ENCODE measurements around the gene PRKN.

PRKN gene

DNA sequence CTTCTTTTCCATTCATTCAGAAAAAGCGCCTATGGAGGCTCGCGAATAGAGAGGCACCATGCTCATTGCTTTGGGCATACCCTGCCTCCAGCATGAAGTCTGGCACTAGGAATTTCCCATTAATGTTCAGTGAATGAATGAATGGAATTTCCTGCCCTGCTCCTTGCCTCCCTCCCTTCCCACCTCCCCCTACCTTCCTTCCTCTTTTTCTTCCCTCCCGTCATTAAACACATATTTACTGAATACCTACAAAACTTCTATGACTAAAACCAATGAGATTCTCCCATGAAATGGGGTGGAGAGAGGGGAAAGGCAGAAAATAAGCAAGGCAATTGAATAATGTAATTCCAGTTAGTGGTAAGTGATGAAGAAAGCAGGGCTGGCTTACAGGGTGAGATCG lies 1239.9 kb downstream of the PRKN start:
- Histone ChIP-seq H3K9me3 (ENCODE audit: insufficient read depth, low read depth, low read length) (no peaks in the 10 kb centered on the region), H3K9ac (ENCODE audit: low read depth, low read length) (no peak overlapping the region), H3K4me1 (ENCODE audit: insufficient read depth, low read length) (peaks cover 7% of the 10 kb centered on the region; the same call in 1 of the 2 replicates), H3K36me3 (ENCODE audit: insufficient read depth, low read depth, low read length) (no peaks in the 10 kb centered on the region), H3K27ac (ENCODE audit: low read length) (no peak overlapping the region), H3K4me3 (ENCODE audit: low read length) (no peak overlapping the region), H3K27me3 (ENCODE audit: insufficient read depth, low read length) (no peaks in the 10 kb centered on the region)

DNA sequence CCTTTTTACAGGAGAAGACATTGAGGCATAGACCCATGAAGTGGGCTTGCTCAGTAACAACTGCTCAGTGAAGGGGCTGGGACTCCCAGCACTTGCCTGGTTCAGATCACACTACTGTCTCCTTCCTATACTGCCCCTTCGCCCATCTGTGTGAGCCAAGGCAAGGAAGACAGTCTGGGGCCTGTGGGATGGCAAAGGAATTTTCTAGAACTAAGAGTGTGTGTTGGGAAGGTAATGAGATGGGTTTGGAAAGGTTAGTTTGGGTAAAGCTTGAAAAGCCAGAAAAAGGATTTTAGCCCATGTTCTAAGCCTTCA lies 1240.4 kb downstream of the PRKN start:
- H3K9ac ChIP-seq (ENCODE audit: low read depth, low read length), result no peak overlapping the region
- no peak overlapping the region for H3K27ac ChIP-seq (ENCODE audit: low read length)
- no peaks in the 10 kb centered on the region for H3K27me3 ChIP-seq (ENCODE audit: insufficient read depth, low read length)
- no peak overlapping the region for H3K4me3 ChIP-seq (ENCODE audit: low read length)
- H3K36me3 ChIP-seq (ENCODE audit: insufficient read depth, low read depth, low read length), result no peaks in the 10 kb centered on the region
- no peaks in the 10 kb centered on the region for H3K9me3 ChIP-seq (ENCODE audit: insufficient read depth, low read depth, low read length)
- H3K4me1 ChIP-seq (ENCODE audit: insufficient read depth, low read length), result peaks cover 9% of the 10 kb centered on the region; the same call in 1 of the 2 replicates

DNA sequence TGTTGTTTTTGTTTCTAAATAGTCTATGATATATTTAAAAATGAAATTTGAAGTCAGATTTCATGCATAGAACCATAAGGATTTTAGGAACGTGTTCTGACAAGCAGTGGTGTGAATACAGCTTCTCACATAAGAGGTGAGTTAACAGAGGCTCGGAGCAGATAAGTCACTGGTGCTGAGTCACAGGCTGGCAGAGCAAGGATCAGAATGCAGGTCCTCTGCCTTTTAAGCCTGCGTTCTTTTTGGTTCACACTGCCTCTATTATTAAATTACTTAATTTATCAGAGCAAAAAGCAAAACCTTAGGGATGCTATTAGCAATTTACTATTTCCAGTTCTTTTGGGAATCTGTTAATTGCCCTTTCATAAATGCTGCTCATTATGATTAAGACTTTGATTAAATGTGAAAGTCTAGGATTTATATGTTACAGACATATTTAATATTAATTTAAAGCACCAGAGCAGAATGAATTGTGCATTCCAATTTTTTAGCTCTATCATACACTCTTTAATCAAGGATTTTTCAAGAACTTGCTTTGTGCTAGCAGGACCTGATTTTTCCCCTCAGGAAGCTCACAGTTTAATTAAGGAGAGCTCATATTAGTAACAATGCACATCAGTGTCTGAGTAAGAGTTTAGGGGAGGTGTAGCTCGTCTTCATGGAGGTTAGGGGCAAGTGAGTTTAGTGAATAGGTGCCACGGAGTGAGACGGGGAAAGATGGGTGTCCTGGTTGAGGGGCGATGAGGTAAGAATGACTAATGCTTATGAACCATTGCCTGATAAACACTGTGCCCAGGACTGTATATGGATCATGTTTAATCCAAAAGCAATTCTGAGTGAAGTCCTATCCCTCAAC lies 1241.0 kb downstream of the PRKN start:
- no peaks in the 10 kb centered on the region for H3K36me3 ChIP-seq (ENCODE audit: insufficient read depth, low read depth, low read length)
- no peak overlapping the region for H3K27ac ChIP-seq (ENCODE audit: low read length)
- no peaks in the 10 kb centered on the region for H3K27me3 ChIP-seq (ENCODE audit: insufficient read depth, low read length)
- H3K9ac ChIP-seq (ENCODE audit: low read depth, low read length), result no peak overlapping the region
- peaks cover 9% of the 10 kb centered on the region; the same call in 1 of the 2 replicates for H3K4me1 ChIP-seq (ENCODE audit: insufficient read depth, low read length)
- no peak overlapping the region for H3K4me3 ChIP-seq (ENCODE audit: low read length)
- no peaks in the 10 kb centered on the region for H3K9me3 ChIP-seq (ENCODE audit: insufficient read depth, low read depth, low read length)

DNA sequence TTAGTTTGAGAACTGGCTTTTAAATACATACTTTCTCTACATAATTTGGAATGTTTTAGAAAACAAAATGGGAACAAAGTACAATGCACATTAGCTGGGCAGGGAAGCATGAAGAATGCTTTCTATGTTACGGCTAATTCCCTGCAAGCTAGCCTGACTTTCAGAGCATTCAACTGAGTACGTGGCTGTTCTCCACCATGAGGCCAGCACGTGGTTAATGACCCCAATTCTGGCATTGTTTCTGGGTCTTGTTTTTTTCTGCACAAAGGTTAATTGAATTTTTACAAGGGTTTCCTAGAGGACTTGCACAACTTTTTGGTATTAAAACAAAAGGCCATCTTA lies 1245.1 kb downstream of the PRKN start:
- Histone ChIP-seq H3K36me3 (ENCODE audit: insufficient read depth, low read depth, low read length) (no peaks in the 10 kb centered on the region), H3K9me3 (ENCODE audit: insufficient read depth, low read depth, low read length) (no peaks in the 10 kb centered on the region), H3K4me3 (ENCODE audit: low read length) (no peak overlapping the region), H3K4me1 (ENCODE audit: insufficient read depth, low read length) (peaks cover 9% of the 10 kb centered on the region; the same call in 1 of the 2 replicates), H3K9ac (ENCODE audit: low read depth, low read length) (no peak overlapping the region), H3K27me3 (ENCODE audit: insufficient read depth, low read length) (no peaks in the 10 kb centered on the region), H3K27ac (ENCODE audit: low read length) (no peak overlapping the region)

DNA sequence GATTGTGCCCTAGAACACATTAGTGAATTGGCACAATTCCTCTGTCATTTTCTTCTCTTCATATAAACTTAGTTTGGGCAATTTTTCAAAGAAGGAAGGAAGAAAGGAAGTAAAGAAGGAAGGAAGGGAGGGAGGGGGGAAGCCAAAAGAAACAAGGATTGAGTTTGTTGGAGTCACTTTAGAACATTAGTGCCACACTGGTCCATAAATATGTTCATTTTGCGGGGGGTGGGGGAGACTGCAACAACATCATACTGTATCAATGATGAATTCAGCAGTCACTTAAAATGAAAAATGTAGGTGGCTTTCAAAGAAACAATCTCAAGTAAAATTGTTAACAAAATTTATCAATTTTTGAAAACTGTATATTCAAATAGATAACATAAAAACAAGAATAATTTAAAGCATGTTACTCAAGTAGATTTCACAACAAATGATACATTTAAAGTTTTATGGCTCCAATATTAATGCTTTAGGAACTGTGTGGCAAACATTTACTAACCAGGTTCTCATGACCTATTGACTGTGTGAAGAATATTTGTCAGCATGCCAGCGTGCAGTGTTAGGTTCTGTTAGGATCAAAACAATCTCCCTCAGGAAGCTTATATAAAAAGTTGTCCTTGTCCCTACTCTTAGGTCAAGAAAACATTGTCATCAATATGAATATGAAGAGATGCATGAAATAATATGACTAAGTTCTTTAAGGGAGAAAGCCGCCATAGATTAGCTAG lies 1245.6 kb downstream of the PRKN start:
- no peak overlapping the region for H3K27ac ChIP-seq (ENCODE audit: low read length)
- H3K27me3 ChIP-seq (ENCODE audit: insufficient read depth, low read length), result no peaks in the 10 kb centered on the region
- H3K4me1 ChIP-seq (ENCODE audit: insufficient read depth, low read length), result peaks cover 9% of the 10 kb centered on the region; the same call in 1 of the 2 replicates
- no peak overlapping the region for H3K9ac ChIP-seq (ENCODE audit: low read depth, low read length)
- no peaks in the 10 kb centered on the region for H3K36me3 ChIP-seq (ENCODE audit: insufficient read depth, low read depth, low read length)
- no peaks in the 10 kb centered on the region for H3K9me3 ChIP-seq (ENCODE audit: insufficient read depth, low read depth, low read length)
- H3K4me3 ChIP-seq (ENCODE audit: low read length), result no peak overlapping the region

DNA sequence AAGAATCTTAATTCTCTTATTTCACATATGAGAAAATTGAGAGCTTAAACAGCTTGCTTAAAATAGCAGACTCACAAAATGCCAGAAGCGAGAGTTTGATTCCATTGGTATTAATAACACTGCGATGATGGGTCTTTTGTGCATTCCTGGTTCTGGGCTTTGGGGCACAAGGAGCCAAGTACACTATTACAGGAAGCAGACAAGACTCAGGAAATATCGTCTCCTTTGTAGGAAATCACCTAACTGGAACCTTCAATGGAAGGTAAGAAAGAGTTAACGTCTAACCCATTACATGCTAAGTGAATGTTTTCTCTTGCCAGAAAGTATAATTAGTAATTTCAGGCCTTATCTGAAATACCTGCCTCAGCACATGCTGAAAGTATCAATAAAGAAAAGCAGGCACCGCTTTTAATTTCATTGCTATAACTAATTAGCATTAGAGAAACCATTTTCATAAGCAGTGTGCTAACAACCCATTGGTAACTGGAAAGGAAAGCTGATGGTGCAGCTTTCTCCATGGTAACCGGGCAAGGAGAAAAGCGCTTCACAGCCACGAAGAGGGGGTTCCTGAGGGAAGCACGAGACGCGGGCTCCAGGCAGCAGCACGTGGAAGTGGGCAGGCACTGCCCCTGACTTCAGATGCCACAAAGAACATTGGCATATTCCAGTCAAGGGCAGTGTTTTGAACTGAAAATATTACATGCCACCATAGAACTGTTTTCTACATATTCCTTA lies 1247.0 kb downstream of the PRKN start:
- no peak overlapping the region for H3K27ac ChIP-seq (ENCODE audit: low read length)
- no peak overlapping the region for H3K9ac ChIP-seq (ENCODE audit: low read depth, low read length)
- H3K4me3 ChIP-seq (ENCODE audit: low read length), result no peak overlapping the region
- H3K4me1 ChIP-seq (ENCODE audit: insufficient read depth, low read length), result peaks cover 9% of the 10 kb centered on the region; the same call in 1 of the 2 replicates
- no peaks in the 10 kb centered on the region for H3K9me3 ChIP-seq (ENCODE audit: insufficient read depth, low read depth, low read length)
- no peaks in the 10 kb centered on the region for H3K27me3 ChIP-seq (ENCODE audit: insufficient read depth, low read length)
- no peaks in the 10 kb centered on the region for H3K36me3 ChIP-seq (ENCODE audit: insufficient read depth, low read depth, low read length)

DNA sequence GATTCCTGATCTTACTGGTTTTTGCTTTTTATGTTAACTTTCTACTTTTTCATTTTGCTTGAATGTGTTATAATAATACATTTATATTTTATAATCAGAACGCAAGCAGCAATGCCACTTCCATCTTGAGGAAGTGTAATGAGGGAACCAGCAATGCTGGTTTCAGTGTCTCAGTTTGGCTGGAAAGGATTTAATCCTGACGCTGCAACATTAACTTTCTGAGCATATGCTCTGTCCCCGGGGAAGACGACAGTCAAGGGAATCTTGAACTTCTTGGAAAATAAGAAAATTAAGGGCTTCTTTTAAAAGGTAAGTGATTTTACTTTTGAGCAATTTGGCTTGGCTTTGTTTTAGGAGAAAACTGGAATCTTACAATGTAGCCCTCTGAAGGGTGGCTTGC lies 1248.2 kb downstream of the PRKN start:
- Histone ChIP-seq H3K27ac (ENCODE audit: low read length) (no peak overlapping the region), H3K9ac (ENCODE audit: low read depth, low read length) (no peak overlapping the region), H3K4me1 (ENCODE audit: insufficient read depth, low read length) (peaks cover 9% of the 10 kb centered on the region; the same call in 1 of the 2 replicates), H3K4me3 (ENCODE audit: low read length) (no peak overlapping the region), H3K9me3 (ENCODE audit: insufficient read depth, low read depth, low read length) (no peaks in the 10 kb centered on the region), H3K36me3 (ENCODE audit: insufficient read depth, low read depth, low read length) (no peaks in the 10 kb centered on the region), H3K27me3 (ENCODE audit: insufficient read depth, low read length) (no peaks in the 10 kb centered on the region)

DNA sequence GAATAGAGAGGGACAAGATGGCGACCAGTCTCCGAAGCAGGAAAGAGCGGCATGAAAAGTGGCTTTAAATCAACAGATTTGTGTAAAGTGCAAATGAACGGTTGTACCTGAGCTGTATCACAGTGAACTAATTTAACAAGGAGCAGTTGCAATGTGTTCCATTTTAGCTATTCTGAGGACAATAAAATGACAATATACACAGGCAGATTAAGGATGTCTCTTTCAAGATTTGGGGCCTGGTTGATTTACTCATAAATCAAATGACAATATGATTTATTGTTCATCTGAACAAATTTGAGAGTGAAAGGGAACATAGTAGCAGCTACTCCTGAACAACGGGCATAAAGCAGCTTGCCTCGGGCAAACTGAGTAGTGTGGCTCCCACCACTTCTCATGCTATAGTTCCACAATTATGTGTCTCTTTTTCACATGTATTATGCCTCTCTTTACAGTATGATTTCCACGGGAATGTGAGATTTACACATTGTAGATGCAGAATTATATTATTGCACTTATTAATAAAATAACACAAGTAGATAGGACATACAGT lies 1249.6 kb downstream of the PRKN start:
- H3K27me3 ChIP-seq (ENCODE audit: insufficient read depth, low read length), result no peaks in the 10 kb centered on the region
- no peaks in the 10 kb centered on the region for H3K9me3 ChIP-seq (ENCODE audit: insufficient read depth, low read depth, low read length)
- peaks cover 4% of the 10 kb centered on the region; the same call in 1 of the 2 replicates for H3K4me1 ChIP-seq (ENCODE audit: insufficient read depth, low read length)
- H3K9ac ChIP-seq (ENCODE audit: low read depth, low read length), result no peak overlapping the region
- no peak overlapping the region for H3K4me3 ChIP-seq (ENCODE audit: low read length)
- H3K27ac ChIP-seq (ENCODE audit: low read length), result no peak overlapping the region
- no peaks in the 10 kb centered on the region for H3K36me3 ChIP-seq (ENCODE audit: insufficient read depth, low read depth, low read length)

DNA sequence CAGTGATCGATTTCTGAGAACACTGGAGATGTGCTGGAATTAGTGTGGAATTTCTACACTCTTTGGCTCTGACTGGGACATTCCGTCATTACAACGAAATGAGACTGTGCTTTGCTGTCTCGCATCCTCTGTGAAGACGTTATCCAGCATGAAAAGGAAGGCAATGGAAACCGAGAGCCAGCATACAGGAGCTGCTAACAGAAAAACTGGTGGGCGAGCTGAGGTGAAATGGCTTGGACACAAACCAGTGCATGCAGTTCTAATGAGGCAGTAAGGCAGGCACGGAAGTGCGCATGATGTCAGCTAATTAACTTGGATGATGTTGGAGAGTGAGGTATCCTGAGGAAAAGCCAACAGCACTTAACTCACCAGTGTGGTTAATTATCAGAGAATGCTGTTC lies 1250.9 kb downstream of the PRKN start:
- H3K9me3 ChIP-seq (ENCODE audit: insufficient read depth, low read depth, low read length), result no peaks in the 10 kb centered on the region
- no peak overlapping the region for H3K9ac ChIP-seq (ENCODE audit: low read depth, low read length)
- no peaks in the 10 kb centered on the region for H3K27me3 ChIP-seq (ENCODE audit: insufficient read depth, low read length)
- H3K36me3 ChIP-seq (ENCODE audit: insufficient read depth, low read depth, low read length), result no peaks in the 10 kb centered on the region
- no peak overlapping the region for H3K4me3 ChIP-seq (ENCODE audit: low read length)
- H3K27ac ChIP-seq (ENCODE audit: low read length), result no peak overlapping the region
- H3K4me1 ChIP-seq (ENCODE audit: insufficient read depth, low read length), result no peaks in the 10 kb centered on the region

DNA sequence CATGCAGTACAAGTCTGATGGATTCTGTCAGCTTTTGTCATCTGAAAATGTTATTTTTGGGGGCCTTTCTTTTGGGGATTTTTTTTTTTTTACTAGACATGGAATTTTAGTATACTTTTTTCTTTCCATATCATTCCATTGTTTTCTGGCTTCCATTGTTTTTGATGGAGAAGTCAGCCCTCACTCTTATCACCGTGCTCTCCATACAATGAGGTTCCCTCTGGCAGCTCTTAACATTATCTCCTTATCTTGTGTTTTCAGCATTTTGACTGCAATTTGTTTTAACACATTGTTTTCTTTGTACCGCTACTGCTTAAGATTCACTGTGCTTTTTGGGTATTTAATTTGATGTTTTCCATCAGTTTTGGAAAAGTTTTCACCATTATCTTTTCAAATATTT lies 1262.2 kb downstream of the PRKN start:
- no peak overlapping the region for H3K27ac ChIP-seq (ENCODE audit: low read length)

DNA sequence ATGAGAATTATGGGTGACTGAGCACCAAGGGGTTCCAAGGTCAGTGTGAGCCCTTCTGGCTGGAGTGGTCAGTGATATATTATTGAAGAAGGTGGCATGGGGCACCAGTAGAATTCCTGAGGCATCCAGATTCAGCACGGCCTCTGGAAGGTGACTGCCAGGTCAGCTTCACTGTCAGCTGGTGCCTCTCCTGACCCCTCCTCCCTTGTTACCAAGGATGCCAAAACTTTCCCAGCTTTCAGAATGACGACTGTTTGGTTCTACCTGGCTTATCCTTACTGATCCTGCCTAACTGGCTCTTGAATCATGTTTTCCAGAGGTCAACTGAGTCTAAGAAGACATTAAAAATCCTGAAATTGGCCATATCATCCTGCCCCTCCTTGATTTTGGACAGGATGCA lies 1264.5 kb downstream of the PRKN start:
- Histone ChIP-seq H3K9ac (ENCODE audit: low read depth, low read length) (no peak overlapping the region), H3K4me1 (ENCODE audit: insufficient read depth, low read length) (no peaks in the 10 kb centered on the region), H3K9me3 (ENCODE audit: insufficient read depth, low read depth, low read length) (no peaks in the 10 kb centered on the region; the same call in 1 of the 2 replicates), H3K27ac (ENCODE audit: low read length) (no peak overlapping the region), H3K27me3 (ENCODE audit: insufficient read depth, low read length) (no peaks in the 10 kb centered on the region), H3K4me3 (ENCODE audit: low read length) (no peak overlapping the region), H3K36me3 (ENCODE audit: insufficient read depth, low read depth, low read length) (no peaks in the 10 kb centered on the region)

More for the DNA sequence above, 1262.2 kb downstream of the PRKN start:
- no peaks in the 10 kb centered on the region for H3K4me1 ChIP-seq (ENCODE audit: insufficient read depth, low read length)
- no peak overlapping the region for H3K4me3 ChIP-seq (ENCODE audit: low read length)
- H3K36me3 ChIP-seq (ENCODE audit: insufficient read depth, low read depth, low read length), result no peaks in the 10 kb centered on the region
- no peak overlapping the region for H3K9ac ChIP-seq (ENCODE audit: low read depth, low read length)
- H3K27me3 ChIP-seq (ENCODE audit: insufficient read depth, low read length), result no peaks in the 10 kb centered on the region
- no peaks in the 10 kb centered on the region; the same call in 1 of the 2 replicates for H3K9me3 ChIP-seq (ENCODE audit: insufficient read depth, low read depth, low read length)

Data from iPS-20b (cell line).